ENCODE results near the gene PLLP. TPM values are rescaled to one million over a fixed set of nuclear protein-coding genes. Genes with fewer than 3 reads are reported as not detected.
"Not testable (repeated sequence)": the region's sequence is repeated elsewhere in the genome, so short reads cannot be mapped to it uniquely, and the experiment has no call there.

The PLLP gene
- total RNA-seq, 2 experiments from 2014 or later, result 0.34 to 0.54 TPM

DNA sequence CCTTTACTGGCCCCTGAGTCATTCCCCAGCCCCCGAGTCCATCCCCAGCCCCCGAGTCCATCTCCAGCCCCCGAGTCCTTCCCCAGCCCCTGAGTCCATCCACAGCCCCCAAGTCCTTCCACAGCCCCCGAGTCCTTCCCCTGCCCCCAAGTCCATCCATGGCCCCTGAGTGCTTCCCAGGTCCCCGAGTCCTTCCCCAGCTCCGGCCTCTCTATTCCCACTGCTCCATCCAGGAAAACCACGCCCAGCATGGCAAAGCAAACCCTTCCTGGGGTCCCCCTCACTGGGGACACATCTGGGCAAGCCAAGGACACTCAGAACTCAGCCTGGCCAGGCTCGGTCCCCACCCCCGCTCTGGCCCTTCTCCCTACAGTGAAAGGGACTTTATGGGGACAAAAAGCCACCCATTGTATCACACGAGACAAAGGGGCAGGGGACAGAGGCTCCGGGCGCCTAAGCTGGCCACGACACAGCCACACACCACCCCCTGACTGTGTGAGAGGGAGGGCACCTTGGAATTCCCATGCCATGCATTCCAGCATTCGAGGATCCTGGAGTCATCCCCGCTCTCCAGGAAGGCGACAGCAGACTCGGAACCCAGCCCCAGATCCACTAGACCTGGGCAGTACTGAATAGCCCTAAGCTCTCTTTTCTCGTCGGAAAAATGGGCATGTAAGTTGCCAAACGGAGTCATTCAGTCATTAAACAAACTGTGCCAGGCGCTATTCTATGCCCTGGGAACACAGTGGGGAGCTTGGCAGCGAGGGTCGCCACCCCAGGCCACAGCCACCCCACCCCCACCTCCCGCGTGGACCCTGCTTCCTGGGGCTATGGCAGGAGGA, 14.0 kb downstream of the PLLP start:
- Mint-ChIP-seq H3K4me3 (no peak overlapping the region), H3K27ac (no peak overlapping the region), H3K4me1 (peaks cover 28% of the 10 kb centered on the region)

DNA sequence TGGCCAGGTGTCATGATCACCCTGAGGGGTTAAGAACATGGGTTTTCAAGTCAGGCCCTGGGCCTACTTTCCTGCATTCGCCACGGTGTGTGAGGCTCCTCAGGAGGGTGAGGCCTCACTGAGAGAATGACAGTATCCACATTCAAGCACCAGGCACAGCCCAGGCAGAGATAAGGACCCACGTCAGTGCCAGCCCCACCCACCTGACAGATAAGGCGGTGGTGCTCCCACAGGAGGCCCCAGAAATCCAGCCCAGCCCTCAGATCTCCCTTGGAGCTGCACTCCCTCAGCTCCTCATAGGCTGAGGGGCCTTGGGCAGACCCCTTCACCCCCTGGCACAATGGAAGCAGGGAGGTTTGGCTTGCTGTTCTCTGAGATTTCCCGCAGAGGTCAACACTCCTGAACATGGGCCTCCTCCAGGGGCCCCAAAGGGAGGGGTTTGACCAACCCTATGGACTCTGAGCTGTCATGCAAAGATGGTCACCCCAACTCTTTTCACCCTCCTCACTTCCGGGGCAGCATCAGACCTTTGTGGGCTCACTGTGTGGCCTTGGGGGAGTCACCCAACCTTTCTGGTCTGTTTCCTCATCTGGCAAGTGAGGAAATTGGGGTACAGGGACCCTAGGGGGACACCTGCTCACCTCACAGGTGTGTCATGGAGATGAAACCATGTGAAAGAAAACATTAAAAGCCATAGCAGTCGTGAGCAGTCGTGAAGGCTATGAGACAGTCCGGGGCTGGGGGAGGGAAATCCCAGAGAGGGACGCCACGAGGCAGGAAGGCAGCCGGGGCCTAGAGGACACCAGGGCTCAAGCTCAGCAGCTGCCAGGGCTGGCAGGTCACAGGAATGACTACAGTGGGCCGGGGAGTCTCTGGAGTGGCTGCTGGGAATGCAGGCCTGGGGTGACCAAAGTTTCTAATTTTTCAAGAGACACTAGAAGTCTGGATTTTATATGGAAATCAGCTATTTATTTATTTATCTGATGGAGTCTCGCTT, 15.4 kb downstream of the PLLP start:
- peak overlapping the region; percentile 80 for H3K27ac Mint-ChIP-seq
- no peak overlapping the region for H3K4me3 Mint-ChIP-seq
- H3K4me1 Mint-ChIP-seq, result peaks cover 32% of the 10 kb centered on the region
- H3K9me3 Mint-ChIP-seq, result no peaks in the 10 kb centered on the region
- no peaks in the 10 kb centered on the region for H3K36me3 Mint-ChIP-seq
- no peaks in the 10 kb centered on the region for H3K27me3 Mint-ChIP-seq
- no peak for DNase-seq

More for the DNA sequence above, 14.0 kb downstream of the PLLP start:
- no peaks in the 10 kb centered on the region for H3K27me3 Mint-ChIP-seq
- H3K36me3 Mint-ChIP-seq, result no peaks in the 10 kb centered on the region
- H3K9me3 Mint-ChIP-seq, result no peaks in the 10 kb centered on the region
- DNase-seq, result no peak

DNA sequence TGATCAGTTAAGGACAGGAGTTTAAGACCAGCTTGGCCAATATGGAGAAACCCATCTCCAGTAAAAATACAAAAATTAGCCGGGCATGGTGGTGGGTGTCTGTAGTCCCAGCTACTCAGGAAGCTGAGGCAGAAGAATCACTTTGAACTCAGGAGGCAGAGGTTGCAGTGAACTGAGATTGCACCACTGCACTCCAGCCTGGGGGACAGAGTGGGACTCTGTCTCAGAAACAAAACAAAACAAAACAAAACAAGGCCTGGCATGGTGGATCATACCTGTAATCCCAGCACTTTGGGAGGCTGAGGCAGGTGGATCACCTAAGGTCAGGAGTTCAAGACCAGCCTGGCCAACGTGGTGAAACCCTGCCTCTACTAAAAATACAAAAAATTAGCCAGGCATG, 17.1 kb downstream of the PLLP start:
- Mint-ChIP-seq H3K27ac (peak overlapping the region; percentile 81), H3K4me1 (peaks cover 32% of the 10 kb centered on the region)
- not testable (repeated sequence) for DNase-seq, H3K9me3 Mint-ChIP-seq, H3K36me3 Mint-ChIP-seq, H3K4me3 Mint-ChIP-seq, H3K27me3 Mint-ChIP-seq

DNA sequence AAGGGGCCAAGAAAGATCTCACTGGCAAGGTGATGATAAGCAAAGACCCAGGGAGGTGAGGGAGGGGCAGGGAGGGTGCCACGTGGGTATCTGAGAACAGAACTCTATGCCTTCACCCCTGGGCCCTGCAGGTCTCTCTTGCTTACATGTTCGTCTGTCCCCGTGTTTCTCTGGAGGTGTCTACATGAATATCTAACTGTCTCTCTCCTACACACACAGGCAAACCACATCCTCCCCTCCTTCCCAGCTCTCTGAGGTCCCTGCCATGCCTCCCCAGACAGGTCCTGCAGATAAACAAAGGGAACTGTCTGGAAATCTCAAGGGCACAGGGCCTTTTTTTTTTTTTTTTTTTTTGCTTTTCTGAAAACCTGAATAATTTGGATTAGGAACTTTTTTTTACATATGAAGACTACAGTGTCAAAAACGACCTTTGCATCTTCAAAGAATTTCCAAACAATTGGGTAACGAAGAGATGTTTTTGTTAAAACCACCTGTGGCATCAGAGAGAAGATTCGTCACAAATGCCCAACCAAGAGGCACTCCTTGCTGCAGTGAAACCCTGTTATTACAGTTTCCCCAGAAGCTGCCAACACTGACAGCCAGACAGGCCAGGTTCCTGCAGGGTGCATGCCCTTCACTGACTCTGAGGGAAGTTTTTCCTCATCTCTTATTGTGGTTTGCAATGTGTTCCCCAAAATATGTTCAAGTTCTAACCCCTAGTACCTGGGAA, 17.8 kb downstream of the PLLP start:
- H3K27ac Mint-ChIP-seq, result peak overlapping the region; percentile 81
- DNase-seq, result no peak
- H3K27me3 Mint-ChIP-seq, result no peaks in the 10 kb centered on the region
- H3K4me1 Mint-ChIP-seq, result peaks cover 32% of the 10 kb centered on the region
- no peaks in the 10 kb centered on the region for H3K36me3 Mint-ChIP-seq
- no peaks in the 10 kb centered on the region for H3K9me3 Mint-ChIP-seq
- H3K4me3 Mint-ChIP-seq, result no peak overlapping the region

DNA sequence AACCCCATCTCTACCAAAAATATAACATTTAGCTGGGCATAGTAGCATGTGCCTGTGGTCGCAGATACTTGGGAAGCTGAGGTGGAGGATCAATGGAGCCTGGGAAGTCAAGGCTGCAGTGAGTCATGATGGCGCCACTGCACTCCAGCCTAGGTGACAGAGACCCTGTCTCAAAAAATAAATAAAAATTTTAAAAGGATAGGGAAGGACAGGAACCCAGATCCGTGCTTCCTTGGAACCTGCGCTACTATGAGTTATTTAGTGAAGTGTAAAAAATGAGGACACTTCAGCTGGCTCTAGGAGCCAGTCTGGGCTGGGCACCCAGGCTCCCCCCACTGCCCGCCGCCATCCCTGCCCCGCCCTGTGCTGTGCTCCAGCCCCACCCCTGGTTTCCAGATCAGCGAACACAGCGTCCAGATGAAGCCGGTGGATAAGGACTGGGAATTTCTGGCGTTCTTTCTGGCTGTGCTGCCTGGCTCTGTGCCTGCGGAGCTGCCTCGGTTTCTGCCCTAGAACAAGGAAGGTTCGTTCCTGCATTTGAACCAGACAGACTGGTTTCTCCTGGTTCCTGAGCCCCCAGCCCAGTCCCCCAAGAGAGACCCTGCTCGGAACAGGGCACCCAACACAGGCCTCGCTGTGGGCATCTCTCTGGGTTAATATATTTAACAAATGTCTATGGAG, 18.5 kb downstream of the PLLP start:
- DNase-seq, result no peak
- Mint-ChIP-seq H3K27me3 (no peaks in the 10 kb centered on the region), H3K27ac (peak overlapping the region; percentile 81), H3K36me3 (no peaks in the 10 kb centered on the region), H3K4me1 (peaks cover 32% of the 10 kb centered on the region), H3K9me3 (no peaks in the 10 kb centered on the region), H3K4me3 (no peak overlapping the region)

DNA sequence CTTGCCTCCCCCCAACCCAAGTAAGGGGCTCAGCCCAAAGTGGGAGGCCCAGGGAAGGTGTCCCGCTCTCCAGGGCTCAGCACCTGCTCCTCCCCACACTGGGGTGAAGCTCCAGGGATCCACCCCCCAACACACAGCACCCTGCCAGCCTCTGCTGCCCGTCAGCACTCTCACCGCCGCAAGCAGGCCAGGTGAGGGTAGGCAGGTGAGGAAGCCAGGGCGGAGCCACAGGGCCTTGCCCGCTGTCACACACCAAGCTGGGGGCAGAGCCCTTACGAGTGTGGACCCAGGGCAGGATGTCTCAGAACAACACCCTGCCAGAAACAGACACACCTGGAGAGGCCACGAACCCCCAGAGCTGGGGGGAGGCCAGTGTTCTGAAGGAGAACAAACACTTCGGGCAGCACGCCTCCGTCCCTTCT, 19.5 kb downstream of the PLLP start:
- Mint-ChIP-seq H3K36me3 (no peaks in the 10 kb centered on the region), H3K4me3 (no peak overlapping the region), H3K27me3 (no peaks in the 10 kb centered on the region), H3K4me1 (peaks cover 40% of the 10 kb centered on the region), H3K27ac (peak overlapping the region; percentile 12), H3K9me3 (no peaks in the 10 kb centered on the region)
- no peak for DNase-seq

DNA sequence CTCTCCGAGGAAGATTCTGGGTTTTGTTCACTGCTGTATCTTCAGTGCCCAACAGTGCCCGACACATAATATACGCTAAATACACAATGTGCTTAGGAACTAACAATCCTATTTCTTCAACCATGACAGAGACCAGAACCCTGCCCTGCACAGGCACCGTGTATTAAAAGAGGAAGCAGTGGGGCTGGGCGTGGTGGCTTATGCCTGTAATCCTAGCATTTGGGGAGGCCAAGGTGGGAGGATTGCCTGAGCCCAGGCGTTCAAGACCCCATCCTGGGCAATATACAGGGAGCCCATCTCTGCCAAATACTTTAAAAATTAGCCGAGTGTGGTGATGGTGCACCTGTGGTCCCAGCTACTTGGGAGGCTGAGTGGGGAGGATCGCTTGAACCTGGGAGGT, 20.1 kb downstream of the PLLP start:
- no peaks in the 10 kb centered on the region for H3K36me3 Mint-ChIP-seq
- no peak overlapping the region for H3K4me3 Mint-ChIP-seq
- no peaks in the 10 kb centered on the region for H3K9me3 Mint-ChIP-seq
- DNase-seq, result no peak
- H3K27me3 Mint-ChIP-seq, result no peaks in the 10 kb centered on the region
- H3K4me1 Mint-ChIP-seq, result peaks cover 43% of the 10 kb centered on the region
- no peak overlapping the region for H3K27ac Mint-ChIP-seq

DNA sequence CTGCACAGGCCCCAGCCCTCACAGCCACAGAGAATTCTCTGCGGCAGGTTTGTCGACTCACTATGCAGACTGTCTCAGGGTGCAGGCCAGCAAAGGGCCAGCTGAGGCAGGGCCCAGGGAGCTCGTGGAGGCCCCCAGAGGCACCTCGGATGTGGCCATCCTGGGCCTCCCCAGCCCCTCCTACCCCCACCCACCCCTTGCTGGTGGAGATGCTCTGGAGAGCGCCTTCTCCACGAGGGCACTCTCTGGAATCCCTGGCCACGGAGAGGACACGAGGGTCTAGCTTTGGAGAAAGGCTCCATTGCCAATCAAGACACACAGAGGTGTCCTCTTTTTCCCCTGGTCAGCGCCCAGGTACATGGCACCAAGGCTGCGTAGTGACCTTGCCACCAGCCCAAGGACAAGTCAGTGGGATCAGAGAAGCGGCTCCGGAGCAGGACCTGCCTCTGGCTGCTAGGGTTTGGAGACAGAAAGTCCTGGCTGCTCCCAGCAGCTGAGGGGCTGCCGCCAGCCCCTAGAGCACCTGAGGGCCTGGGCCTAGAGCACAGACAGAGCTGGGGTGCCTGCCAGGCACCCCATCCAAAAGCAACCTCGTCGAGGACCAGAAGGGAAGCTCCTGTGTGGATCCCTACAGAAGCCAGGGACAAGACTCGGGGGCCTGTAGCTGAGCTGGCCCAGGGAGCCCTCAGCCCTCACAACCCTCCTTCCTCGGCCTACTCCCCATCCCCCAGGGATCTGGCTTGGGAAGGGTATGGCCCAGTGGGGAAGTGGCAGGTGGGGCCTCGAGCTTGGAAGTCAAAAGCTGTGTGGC, 20.7 kb downstream of the PLLP start:
- Mint-ChIP-seq H3K27me3 (no peaks in the 10 kb centered on the region), H3K27ac (no peak overlapping the region), H3K36me3 (no peaks in the 10 kb centered on the region), H3K4me3 (no peak overlapping the region), H3K4me1 (peaks cover 40% of the 10 kb centered on the region), H3K9me3 (no peaks in the 10 kb centered on the region)
- no peak for DNase-seq

DNA sequence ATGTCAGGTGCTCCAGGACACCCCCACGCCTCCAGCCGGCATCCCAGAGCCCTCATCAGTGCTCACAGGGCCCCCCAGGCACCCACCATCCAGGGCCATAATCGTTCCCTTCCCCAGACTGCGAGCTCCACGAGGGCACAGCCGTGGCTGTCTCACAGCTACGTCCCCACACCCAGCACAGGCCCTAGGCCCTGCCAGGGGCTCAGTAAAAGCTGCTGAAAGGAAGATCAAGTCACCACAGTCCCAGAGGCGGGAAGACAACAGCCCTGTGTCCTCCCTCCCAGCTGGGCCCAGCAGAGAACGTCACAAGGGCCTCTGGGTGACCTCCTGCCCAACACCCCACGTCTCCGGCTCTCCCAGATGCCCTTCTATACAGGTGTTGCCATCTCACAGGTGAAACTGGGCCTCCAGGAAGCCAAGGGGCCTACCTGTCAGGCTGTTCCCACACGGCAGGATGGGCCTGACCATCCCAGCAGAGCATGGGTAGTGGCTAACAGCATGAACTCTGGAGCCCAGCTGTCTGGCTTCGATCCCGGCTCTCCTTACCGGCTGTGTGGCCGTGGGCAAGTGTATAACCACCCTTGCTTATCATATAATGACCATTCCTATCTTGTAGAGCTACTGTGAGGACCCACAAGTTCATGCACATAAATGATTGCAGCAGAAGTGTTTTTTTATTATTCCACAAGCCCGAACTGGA, 21.5 kb downstream of the PLLP start:
- no peak overlapping the region for H3K4me3 Mint-ChIP-seq
- no peaks in the 10 kb centered on the region for H3K9me3 Mint-ChIP-seq
- H3K27me3 Mint-ChIP-seq, result no peaks in the 10 kb centered on the region
- peaks cover 35% of the 10 kb centered on the region for H3K4me1 Mint-ChIP-seq
- H3K36me3 Mint-ChIP-seq, result no peaks in the 10 kb centered on the region
- peak overlapping the region; percentile 20 for H3K27ac Mint-ChIP-seq
- DNase-seq, result no peak

DNA sequence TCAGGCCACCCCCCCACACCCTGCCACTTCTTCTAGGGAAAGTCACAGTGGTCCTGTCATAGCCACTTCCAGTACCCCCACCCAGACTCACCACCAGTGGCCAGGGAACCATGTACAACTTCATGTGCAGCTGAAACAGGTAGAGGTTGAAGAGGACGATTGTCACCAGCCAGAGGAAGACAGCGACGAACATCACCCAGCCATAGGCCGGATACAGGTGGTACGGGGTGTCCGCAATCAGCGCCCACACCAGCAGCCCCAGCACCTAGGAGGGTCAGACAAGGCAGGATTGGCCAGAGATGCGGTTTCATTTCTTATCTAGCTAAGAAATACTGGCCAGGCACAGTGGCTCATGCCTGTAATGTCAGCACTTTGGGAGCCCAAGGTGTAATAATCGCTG, 22.7 kb downstream of the PLLP start:
- H3K36me3 Mint-ChIP-seq, result no peaks in the 10 kb centered on the region
- no peak for DNase-seq
- peaks cover 25% of the 10 kb centered on the region for H3K4me1 Mint-ChIP-seq
- H3K9me3 Mint-ChIP-seq, result no peaks in the 10 kb centered on the region
- H3K27me3 Mint-ChIP-seq, result no peaks in the 10 kb centered on the region
- H3K4me3 Mint-ChIP-seq, result no peak overlapping the region
- H3K27ac Mint-ChIP-seq, result no peak overlapping the region

DNA sequence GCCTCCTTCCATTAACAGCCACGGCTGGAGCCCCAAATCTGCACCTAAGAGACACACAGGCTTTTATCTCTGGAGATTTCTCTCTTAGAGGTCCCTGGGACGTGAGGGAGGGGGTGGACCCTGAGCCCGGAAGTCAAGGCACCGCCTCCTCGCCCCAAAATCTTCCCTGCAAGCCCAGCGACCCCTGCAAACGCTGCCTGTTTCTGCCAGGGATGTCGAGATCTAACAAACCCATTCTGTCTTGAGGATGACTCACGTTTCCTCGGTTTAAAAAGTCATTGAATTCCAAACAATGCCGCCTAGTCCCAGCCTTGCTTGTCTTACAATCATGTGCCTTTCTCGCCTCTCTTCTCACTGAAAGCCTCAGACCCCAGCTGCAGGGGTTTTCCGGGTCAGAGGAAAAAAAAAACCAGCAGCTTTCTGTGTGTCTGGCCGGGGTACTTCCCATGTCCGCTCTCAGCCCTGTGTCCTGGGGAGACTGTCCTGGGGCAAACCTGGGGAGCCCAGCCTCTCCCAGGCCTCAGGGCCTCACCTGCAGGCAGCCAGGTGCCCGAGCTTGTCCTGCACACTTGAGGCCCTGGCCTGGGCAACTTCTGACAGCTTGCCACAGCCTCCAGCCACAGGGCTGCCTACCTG, 24.1 kb downstream of the PLLP start:
- Mint-ChIP-seq H3K27ac (peak overlapping the region; percentile 87), H3K9me3 (no peaks in the 10 kb centered on the region), H3K36me3 (no peaks in the 10 kb centered on the region), H3K4me1 (peaks cover 15% of the 10 kb centered on the region), H3K4me3 (peak overlapping the region; percentile 54), H3K27me3 (no peaks in the 10 kb centered on the region)
- DNase-seq, result peak; percentile 34

DNA sequence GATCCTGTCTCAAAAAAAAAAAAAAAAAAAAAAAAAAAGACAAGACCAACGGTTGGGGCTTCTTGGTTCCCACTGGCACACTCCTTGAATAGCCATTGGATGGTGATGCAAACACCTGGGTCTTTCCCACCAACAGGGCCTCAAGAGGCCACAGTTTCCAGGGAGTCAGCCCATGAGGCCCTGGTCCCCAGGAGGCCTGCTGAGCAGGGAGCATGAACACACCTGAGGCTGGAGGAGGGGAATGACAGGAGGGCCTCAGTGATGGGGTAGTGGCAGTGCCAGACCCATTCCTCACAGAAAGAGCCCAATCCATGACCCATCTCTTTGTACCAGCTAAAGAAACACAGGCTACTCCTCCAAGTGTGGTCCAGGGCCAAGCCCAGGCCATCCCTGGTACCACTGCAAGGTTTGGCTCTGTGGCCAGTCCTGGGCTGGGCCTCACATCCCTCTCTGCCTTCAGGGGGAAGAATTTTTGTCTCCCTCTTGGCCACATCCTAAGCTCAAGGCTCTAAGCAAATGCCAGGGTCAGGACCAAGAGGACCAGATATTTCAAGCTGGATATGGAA, 25.5 kb downstream of the PLLP start:
- no peak overlapping the region for H3K27ac Mint-ChIP-seq

More for the DNA sequence above, 25.5 kb downstream of the PLLP start:
- no peaks in the 10 kb centered on the region for H3K36me3 Mint-ChIP-seq
- H3K9me3 Mint-ChIP-seq, result no peaks in the 10 kb centered on the region
- no peak overlapping the region for H3K4me3 Mint-ChIP-seq
- no peak for DNase-seq
- H3K27me3 Mint-ChIP-seq, result no peaks in the 10 kb centered on the region
- peaks cover 12% of the 10 kb centered on the region for H3K4me1 Mint-ChIP-seq

Data from activated naive CD8-positive, alpha-beta T cell treated with anti-CD3 and anti-CD28 coated beads for 36 hours (primary cell).